Stimulated activated CD4-positive, alpha-beta T cell treated with anti-CD3 and anti-CD28 coated beads, TNF-alpha, amount 100 ng/mL, for 48 hours (primary cell): ENCODE measurements around the gene CERS6.

ENCODE experiments used
- DNase-seq, 3 donors: peaks; one replicate each; pipeline ENCODE4 v3.0.0-alpha.2; 2020; ENCODE audit warnings: low read depth in 3 of 3

Gene CERS6

GRCh38 chr2:168565512-168565911, 109.4 kb downstream of the CERS6 start:
- DNase-seq = no peak

- DNase-seq = no peak
Observed at GRCh38 chr2:168566974-168567665, 111.0 kb downstream of the CERS6 start.

- DNase-seq = no peak
Observed at GRCh38 chr2:168567836-168568235, 111.8 kb downstream of the CERS6 start.

- no peak for DNase-seq
Observed at GRCh38 chr2:168568476-168569267, 112.6 kb downstream of the CERS6 start.

- DNase-seq = no peak
Observed at GRCh38 chr2:168571061-168571460, 115.0 kb downstream of the CERS6 start.

GRCh38 chr2:168573128-168573903, 117.2 kb downstream of the CERS6 start:
- no peak for DNase-seq

- DNase-seq = no peak
Observed at GRCh38 chr2:168574856-168575630, 119.0 kb downstream of the CERS6 start.

- DNase-seq = no peak
Observed at GRCh38 chr2:168577885-168578284, 121.8 kb downstream of the CERS6 start.

GRCh38 chr2:168583064-168583709, 127.1 kb downstream of the CERS6 start:
- DNase-seq = no peak

- no peak for DNase-seq
Observed at GRCh38 chr2:168583710-168584521, 127.8 kb downstream of the CERS6 start.

- DNase-seq = no peak
Observed at GRCh38 chr2:168584911-168585310, 128.8 kb downstream of the CERS6 start.

GRCh38 chr2:168585700-168586099, 129.6 kb downstream of the CERS6 start:
- no peak for DNase-seq

- DNase-seq = no peak
Observed at GRCh38 chr2:168587307-168587706, 131.2 kb downstream of the CERS6 start.

GRCh38 chr2:168589236-168590211, 133.5 kb downstream of the CERS6 start:
- DNase-seq = no peak

- DNase-seq = no peak
Observed at GRCh38 chr2:168592181-168592831, 136.2 kb downstream of the CERS6 start.

- no peak for DNase-seq
Observed at GRCh38 chr2:168593713-168594112, 137.6 kb downstream of the CERS6 start.

- DNase-seq = no peak
Observed at GRCh38 chr2:168594778-168595177, 138.7 kb downstream of the CERS6 start.

- DNase-seq = no peak
Observed at GRCh38 chr2:168596881-168597655, 141.0 kb downstream of the CERS6 start.
